ENCODE results near the gene ABCA13. TPM values are rescaled to one million over a fixed set of nuclear protein-coding genes. Genes with fewer than 3 reads are reported as not detected.

The ABCA13 gene
- total RNA-seq, 1 donor = 0.21 TPM

DNA sequence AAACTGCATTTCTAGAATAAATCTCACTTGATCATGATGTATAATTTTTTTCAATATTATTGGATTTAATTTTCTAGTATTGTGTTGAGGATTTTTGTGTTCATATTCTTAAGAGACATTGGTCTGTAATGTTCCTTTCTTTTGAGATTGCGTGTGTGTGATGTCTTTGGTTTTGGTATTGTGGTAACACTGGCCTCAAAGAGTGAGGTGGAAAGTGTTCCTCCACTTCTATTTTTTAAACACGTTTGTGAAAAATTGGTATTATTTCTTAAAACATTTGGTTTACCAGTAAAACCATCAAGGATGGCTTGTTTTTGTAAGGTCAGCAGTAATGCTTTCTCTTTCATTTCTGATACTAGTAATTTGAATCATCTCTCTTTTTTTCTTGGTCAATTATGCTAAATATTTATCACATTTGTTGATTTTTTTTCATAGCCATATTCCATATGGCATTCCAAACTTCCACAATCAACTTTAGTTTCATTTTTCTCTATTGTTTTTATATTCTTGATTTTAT, 462.9 kb downstream of the ABCA13 start:
- Histone ChIP-seq H3K4me3 (ENCODE audit: low read length) (no peak overlapping the region), H3K4me1 (ENCODE audit: insufficient read depth, low read length) (no peaks in the 10 kb centered on the region), H3K27me3 (ENCODE audit: insufficient read depth, low read length) (no peaks in the 10 kb centered on the region), H3K9me3 (ENCODE audit: low read depth, low read length) (no peaks in the 10 kb centered on the region)

DNA sequence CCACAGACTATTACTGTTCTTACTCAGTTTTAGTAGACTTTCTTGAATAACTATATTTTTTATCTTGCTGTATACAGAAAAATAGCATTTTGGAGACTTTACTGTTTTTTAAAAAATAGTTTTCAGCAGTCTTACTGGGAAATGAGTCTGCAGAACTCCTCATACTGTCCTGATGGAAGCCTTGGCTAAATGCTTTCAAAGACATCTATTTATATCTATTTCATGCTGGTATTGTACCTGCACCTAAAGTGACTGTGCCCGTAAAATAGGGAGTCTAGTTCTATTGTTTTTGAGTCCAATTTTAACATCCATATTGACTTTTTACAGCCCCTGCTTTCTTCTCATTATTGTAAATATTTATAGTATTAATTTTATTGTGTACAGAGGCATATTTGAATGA, 464.5 kb downstream of the ABCA13 start:
- no peaks in the 10 kb centered on the region for H3K27me3 ChIP-seq (ENCODE audit: insufficient read depth, low read length)
- no peaks in the 10 kb centered on the region for H3K9me3 ChIP-seq (ENCODE audit: low read depth, low read length)
- no peaks in the 10 kb centered on the region for H3K4me1 ChIP-seq (ENCODE audit: insufficient read depth, low read length)
- H3K4me3 ChIP-seq (ENCODE audit: low read length) = no peak overlapping the region

DNA sequence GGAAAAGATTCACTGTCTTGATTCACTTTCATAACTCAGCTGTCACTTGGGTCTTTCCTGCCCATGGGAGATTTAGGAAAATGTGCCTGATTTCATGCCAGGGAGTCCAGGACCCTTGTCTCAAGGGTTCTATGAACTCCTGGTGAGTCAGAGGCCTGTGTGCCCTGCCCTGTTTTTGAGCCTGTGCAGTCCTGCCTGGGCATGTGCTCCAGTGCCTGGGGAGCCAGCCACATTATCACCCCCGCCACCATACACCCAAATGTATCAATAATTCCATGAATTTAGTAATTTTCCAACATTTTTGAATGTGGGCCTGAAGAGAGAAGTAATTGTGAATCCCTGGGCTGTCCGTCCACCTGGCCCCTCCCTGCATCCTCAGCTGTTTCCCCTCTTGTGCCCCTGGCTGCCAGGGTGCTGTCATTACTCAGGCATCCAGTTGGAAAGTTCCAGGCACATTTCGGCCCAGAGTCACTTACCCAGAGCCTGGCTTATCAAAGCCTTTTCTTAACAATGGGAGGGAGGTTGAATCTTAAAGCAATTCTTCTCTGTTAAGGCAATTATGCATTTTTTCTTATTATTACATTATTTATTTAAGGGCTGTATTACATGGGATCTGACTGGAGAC, 465.2 kb downstream of the ABCA13 start:
- Histone ChIP-seq H3K4me3 (ENCODE audit: low read length) (no peak overlapping the region), H3K9me3 (ENCODE audit: low read depth, low read length) (no peaks in the 10 kb centered on the region), H3K27me3 (ENCODE audit: insufficient read depth, low read length) (no peaks in the 10 kb centered on the region), H3K4me1 (ENCODE audit: insufficient read depth, low read length) (no peaks in the 10 kb centered on the region)

DNA sequence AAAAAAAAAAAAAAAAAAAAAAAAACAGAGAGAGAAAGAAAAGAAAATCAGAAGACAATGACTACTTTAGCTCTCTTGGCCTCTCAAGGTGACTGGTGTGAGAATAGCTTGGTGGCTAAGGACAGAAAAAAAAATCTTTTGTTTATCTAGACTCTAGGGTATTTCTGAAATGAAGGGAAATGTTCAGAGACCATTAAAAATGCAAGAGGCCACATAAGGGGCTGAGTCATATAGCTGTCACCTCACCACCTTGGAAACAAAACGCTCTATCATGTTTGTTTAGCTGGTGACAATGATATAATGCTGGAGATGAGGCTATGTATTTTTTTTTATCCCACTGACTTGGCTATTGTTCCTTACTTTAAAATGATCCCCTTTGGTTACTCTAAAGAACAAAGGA, 466.1 kb downstream of the ABCA13 start:
- H3K27me3 ChIP-seq (ENCODE audit: insufficient read depth, low read length) = no peaks in the 10 kb centered on the region
- H3K4me3 ChIP-seq (ENCODE audit: low read length) = no peak overlapping the region
- no peaks in the 10 kb centered on the region for H3K9me3 ChIP-seq (ENCODE audit: low read depth, low read length)
- no peaks in the 10 kb centered on the region for H3K4me1 ChIP-seq (ENCODE audit: insufficient read depth, low read length)

DNA sequence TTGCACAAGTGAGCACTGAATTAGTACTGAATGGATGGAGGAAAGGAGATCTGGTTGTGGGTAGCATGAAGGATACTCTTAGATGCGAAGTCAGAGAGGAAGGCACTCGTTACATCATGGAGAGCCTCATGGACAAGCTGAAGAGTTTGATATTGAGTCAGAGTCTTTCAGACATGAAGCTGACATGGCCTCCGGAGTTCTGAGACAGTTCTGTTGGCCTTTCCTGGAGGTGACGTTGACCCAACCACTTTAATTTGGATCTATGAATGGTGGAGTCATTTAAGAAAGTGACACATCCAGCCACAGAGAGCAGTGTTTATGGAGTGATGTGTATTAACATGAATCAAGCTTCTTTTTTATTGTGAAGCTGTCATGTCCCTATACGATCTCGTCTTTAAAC, 466.8 kb downstream of the ABCA13 start:
- H3K27me3 ChIP-seq (ENCODE audit: insufficient read depth, low read length) = no peaks in the 10 kb centered on the region
- H3K4me3 ChIP-seq (ENCODE audit: low read length) = no peak overlapping the region
- H3K9me3 ChIP-seq (ENCODE audit: low read depth, low read length) = no peaks in the 10 kb centered on the region

DNA sequence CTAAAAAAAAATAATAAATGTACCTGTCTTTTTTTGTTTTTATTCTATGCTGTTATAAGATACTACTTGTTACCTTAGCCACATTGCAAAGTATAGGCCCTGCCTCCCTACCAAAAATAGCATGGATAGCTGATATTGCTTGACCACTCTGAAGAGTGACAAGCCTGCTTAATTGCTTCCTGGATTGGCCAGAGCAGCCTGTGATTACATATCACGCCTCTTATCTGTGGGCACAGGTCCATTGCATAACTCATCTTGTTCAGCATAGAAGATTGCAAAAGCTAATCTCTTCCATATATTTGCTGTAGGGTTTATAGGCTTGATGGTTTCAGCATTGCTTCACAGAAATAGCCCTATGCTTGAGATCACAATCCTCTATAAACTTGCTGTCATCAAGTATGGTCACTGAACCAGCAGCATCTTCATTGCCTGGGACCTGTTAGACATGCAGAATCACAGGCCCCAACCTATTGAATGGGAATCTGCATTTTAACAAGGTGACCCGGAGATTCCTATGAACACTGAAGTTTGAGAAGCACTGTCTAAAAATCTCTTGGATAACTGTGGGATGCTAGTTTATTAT, 472.3 kb downstream of the ABCA13 start:
- no peak overlapping the region for H3K4me3 ChIP-seq (ENCODE audit: low read length)
- H3K9me3 ChIP-seq (ENCODE audit: low read depth, low read length) = no peaks in the 10 kb centered on the region
- H3K4me1 ChIP-seq (ENCODE audit: insufficient read depth, low read length) = no peaks in the 10 kb centered on the region
- no peaks in the 10 kb centered on the region for H3K27me3 ChIP-seq (ENCODE audit: insufficient read depth, low read length)

More for the DNA sequence above, 466.8 kb downstream of the ABCA13 start:
- no peaks in the 10 kb centered on the region for H3K4me1 ChIP-seq (ENCODE audit: insufficient read depth, low read length)

DNA sequence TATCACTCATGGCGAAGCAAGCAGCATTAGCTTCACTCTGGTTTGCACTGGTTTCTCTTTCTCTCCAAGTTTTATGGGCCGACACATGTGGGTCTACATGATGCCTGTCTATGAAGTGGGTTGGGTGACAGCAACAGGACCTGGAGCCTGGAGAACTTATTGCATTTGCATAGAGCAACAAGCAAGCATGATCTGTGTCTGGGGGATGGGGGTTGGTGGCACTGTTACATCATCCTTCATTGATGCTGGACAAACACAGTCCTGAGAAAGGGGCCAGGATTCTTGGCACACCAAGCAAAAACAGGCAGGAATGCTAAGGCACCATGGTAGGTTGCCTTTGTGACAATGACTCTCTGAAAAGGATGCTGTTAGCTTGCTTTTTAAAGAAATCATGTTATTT, 486.9 kb downstream of the ABCA13 start:
- Histone ChIP-seq H3K27me3 (ENCODE audit: insufficient read depth, low read length) (no peaks in the 10 kb centered on the region), H3K4me3 (ENCODE audit: low read length) (no peak overlapping the region), H3K4me1 (ENCODE audit: insufficient read depth, low read length) (no peaks in the 10 kb centered on the region), H3K9me3 (ENCODE audit: low read depth, low read length) (no peaks in the 10 kb centered on the region)

DNA sequence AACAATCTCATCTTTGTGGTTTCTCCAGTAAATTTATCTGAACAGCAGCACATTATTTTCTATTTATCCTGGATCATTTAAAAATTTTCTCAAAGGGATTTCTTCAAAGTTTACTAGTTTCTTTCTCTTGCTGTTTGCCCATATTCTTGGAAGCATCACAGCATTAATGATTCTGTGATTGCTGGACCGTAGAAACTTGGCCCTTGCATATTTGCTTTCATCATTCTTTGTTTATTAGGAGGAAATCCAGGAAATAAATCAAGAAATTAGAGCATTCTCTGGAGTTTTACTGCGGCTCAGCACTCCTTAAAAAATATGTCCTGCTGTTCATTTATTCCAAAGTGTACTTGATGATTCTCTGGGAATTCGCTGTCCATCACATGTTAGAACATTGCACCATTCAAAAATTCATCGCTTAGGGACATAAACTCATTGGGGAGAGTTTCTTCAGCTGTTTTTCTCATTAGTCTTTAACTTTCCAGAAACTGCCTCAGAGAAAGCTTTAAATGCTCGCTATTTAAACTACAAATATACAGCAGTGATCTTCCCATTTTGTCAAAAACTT, 489.1 kb downstream of the ABCA13 start:
- no peaks in the 10 kb centered on the region for H3K9me3 ChIP-seq (ENCODE audit: low read depth, low read length)
- H3K4me3 ChIP-seq (ENCODE audit: low read length) = no peak overlapping the region
- no peaks in the 10 kb centered on the region for H3K4me1 ChIP-seq (ENCODE audit: insufficient read depth, low read length)
- no peaks in the 10 kb centered on the region for H3K27me3 ChIP-seq (ENCODE audit: insufficient read depth, low read length)

DNA sequence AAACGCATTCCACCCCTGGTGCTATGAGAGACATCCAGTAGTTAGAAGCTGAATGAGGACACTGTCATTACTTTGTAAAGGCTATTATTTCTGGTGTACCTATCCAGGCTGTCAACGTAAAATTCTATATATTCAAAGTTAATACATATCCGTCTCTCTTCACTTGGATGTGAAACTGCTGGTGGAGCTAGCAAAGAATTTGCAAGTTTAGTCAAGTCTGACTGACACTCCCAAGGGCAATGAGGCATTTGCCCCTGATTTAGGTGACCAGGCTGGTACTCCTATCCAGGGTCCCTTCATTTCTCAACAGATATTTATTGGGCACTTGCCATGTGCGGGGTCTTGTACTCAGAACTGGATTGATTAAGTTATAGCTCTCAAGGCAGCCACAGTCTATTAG, 493.0 kb downstream of the ABCA13 start:
- Histone ChIP-seq H3K4me3 (ENCODE audit: low read length) (no peak overlapping the region), H3K9me3 (ENCODE audit: low read depth, low read length) (no peaks in the 10 kb centered on the region), H3K4me1 (ENCODE audit: insufficient read depth, low read length) (no peaks in the 10 kb centered on the region), H3K27me3 (ENCODE audit: insufficient read depth, low read length) (no peaks in the 10 kb centered on the region)

DNA sequence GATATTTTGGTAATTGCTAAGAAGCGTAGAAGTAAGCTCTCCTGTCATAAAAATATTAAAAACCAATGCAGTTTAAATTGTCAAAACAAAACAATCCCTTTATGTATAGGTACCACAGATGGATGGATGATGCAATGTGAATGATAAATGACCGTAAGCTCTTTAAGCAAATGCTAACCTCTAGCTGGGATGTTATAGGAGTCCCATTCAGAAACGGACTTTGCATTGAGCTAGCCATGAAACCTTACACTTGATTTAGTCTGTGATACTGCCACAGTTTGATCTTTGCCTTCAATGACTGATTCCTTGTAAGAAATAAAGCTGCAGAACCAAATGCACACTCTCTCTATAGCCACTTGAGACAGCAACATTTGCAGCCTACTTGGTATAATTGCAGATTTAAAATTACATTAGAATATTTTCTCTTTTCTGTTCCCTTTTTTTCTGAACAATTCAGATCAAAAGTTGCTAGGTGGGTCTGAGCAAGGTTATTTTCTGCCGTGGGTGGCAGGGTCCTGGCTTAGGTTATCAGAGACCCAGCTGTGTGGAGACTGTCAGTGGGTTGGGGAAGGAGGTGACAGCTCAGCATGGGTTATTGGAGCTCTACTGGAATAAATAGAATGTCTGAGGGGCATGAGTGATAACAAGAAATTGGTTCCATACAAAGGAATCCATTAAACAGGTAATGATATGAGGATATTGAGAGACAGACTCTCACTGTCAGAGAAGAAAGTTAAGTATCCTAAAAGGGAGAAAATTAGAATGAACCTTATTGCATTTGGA, 494.3 kb downstream of the ABCA13 start:
- Histone ChIP-seq H3K4me1 (ENCODE audit: insufficient read depth, low read length) (no peaks in the 10 kb centered on the region), H3K4me3 (ENCODE audit: low read length) (no peak overlapping the region), H3K9me3 (ENCODE audit: low read depth, low read length) (no peaks in the 10 kb centered on the region), H3K27me3 (ENCODE audit: insufficient read depth, low read length) (no peaks in the 10 kb centered on the region)

DNA sequence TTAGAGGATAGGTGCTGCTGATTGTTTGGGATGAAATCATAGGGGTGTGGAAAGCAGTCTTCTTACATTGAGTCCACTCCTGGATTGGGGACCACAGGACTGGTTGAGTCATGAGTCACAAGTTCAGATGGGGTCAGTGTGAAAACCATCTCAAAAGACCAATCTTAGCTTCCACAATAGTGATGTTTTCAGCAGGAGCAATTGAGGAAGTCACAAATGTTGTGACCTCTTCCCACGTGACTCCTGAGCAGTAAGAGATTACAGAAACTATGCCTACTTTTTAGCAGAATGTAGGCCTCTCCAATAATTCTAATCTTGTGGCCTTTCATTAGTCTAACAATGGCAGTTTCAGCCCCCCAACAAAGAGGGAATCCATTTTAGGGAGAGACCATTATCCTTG, 496.1 kb downstream of the ABCA13 start:
- Histone ChIP-seq H3K4me3 (ENCODE audit: low read length) (no peak overlapping the region), H3K9me3 (ENCODE audit: low read depth, low read length) (no peaks in the 10 kb centered on the region), H3K4me1 (ENCODE audit: insufficient read depth, low read length) (no peaks in the 10 kb centered on the region), H3K27me3 (ENCODE audit: insufficient read depth, low read length) (no peaks in the 10 kb centered on the region)

DNA sequence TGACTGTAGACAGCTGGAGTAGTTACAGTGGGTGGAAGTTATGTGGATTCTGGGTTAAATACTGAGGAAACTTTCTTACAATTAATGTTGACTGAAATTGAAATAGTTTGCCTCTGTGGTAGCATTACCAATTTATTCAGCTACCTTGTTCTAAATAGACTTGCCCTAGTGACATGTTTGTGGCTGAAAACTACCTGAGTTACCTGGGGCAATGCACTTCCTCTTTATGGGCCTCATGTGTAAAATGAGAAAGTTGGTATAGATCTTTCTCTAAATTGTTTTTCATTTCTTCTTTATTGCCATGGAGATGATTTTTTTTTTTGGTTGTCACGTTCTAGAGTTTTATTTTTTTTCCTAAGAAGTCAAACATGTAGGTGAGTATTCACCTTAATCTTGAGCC, 500.4 kb downstream of the ABCA13 start:
- Histone ChIP-seq H3K4me1 (ENCODE audit: insufficient read depth, low read length) (no peaks in the 10 kb centered on the region), H3K4me3 (ENCODE audit: low read length) (no peak overlapping the region), H3K27me3 (ENCODE audit: insufficient read depth, low read length) (no peaks in the 10 kb centered on the region), H3K9me3 (ENCODE audit: low read depth, low read length) (no peaks in the 10 kb centered on the region)

DNA sequence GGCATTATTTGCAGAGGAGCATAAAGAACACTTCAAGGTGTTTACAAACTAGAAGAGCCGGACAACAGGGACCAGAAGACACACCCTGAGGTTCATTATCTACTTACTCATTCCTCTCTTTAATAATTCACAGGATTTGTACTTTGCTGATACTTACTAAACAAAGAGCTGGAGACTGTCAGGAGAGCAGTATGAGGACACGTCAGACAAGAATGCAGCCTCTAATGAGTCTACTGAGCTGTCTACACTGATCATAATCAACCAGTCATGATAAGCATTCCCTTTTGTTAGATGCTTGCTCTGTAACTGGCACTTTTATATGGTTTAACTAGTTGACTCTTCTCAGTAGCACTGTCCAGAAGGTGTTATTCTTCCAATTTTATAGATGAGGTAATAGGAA, 509.7 kb downstream of the ABCA13 start:
- no peaks in the 10 kb centered on the region for H3K27me3 ChIP-seq (ENCODE audit: insufficient read depth, low read length)
- no peak overlapping the region for H3K4me3 ChIP-seq (ENCODE audit: low read length)
- H3K9me3 ChIP-seq (ENCODE audit: low read depth, low read length) = no peaks in the 10 kb centered on the region
- H3K4me1 ChIP-seq (ENCODE audit: insufficient read depth, low read length) = no peaks in the 10 kb centered on the region

DNA sequence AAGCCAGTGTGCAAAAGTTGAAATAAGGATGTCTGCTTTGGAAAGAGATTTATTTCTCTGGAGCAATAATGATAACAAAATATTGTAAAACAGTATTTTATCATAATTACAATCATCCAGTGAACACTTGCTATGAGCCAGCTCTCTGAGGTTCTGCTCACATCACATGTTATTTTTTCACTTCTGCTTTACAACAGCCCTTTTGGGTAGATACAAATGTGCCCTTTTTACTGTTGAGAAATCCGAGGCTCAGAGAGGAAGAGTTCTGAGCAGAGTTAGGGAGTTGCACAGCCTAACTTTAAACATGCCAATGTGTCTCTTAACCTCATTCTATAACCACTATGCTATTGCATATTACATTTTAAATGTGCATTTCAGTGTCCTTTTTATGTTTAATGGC, 520.5 kb downstream of the ABCA13 start:
- H3K9me3 ChIP-seq (ENCODE audit: low read depth, low read length) = no peaks in the 10 kb centered on the region
- no peaks in the 10 kb centered on the region for H3K4me1 ChIP-seq (ENCODE audit: insufficient read depth, low read length)
- no peak overlapping the region for H3K4me3 ChIP-seq (ENCODE audit: low read length)
- no peaks in the 10 kb centered on the region for H3K27me3 ChIP-seq (ENCODE audit: insufficient read depth, low read length)

All from mononuclear cell (primary cell).